Mesenchymal stem cell (in vitro differentiated cells and primary cell): Measurements from ENCODE around the gene DPP6.

Source experiments
- DNase-seq: peaks from one replicate; pipeline ENCODE4 v3.0.0-alpha.2; 2013
- H2AFZ ChIP-seq: one replicate; pipeline ENCODE4 v1.6.1; 2013; ENCODE audit warnings: low read depth, mild to moderate bottlenecking, control low read depth, inconsistent platforms, low read length, moderate library complexity
- H2AK5ac ChIP-seq: 2 replicates; pipeline ENCODE4 v1.6.1; 2013; ENCODE audit warnings: low read length, moderate library complexity, mild to moderate bottlenecking, inconsistent platforms; ENCODE audit not compliant: severe bottlenecking
- H2BK120ac ChIP-seq: one replicate; pipeline ENCODE4 v1.6.1; 2013; ENCODE audit warnings: low read depth, mild to moderate bottlenecking, inconsistent platforms, low read length, moderate library complexity
- H2BK12ac ChIP-seq, 2 experiments: one replicate each; pipeline ENCODE4 v1.6.1; 2013; ENCODE audit warnings: inconsistent platforms in 2 of 2, low read length in 2 of 2, mild to moderate bottlenecking in 2 of 2, moderate library complexity in 2 of 2, control low read depth in 1 of 2
- H2BK15ac ChIP-seq: one replicate; pipeline ENCODE4 v1.6.1; 2013; ENCODE audit warnings: mild to moderate bottlenecking, low read depth, inconsistent platforms; ENCODE audit not compliant: poor library complexity, severe bottlenecking
- H2BK5ac ChIP-seq: 2 replicates; pipeline ENCODE4 v1.6.1; 2013; ENCODE audit warnings: low read depth, mild to moderate bottlenecking, low read length, control low read depth, inconsistent platforms; ENCODE audit not compliant: poor library complexity, severe bottlenecking
- H3K14ac ChIP-seq, 2 experiments: one replicate each; pipeline ENCODE4 v1.6.1; 2013; ENCODE audit warnings: inconsistent platforms in 2 of 2, low read length in 2 of 2, control low read depth in 1 of 2, mild to moderate bottlenecking in 1 of 2, moderate library complexity in 1 of 2
- H3K18ac ChIP-seq, 2 experiments: one replicate each; pipeline ENCODE4 v1.6.1; 2013; ENCODE audit warnings: inconsistent platforms in 2 of 2, low read length in 2 of 2, control low read depth in 1 of 2, low read depth in 1 of 2, mild to moderate bottlenecking in 1 of 2
- H3K23ac ChIP-seq, 2 experiments: one replicate each; pipeline ENCODE4 v1.6.1; 2013; ENCODE audit warnings: inconsistent platforms in 2 of 2, low read length in 2 of 2, mild to moderate bottlenecking in 2 of 2, moderate library complexity in 2 of 2, control low read depth in 1 of 2
- H3K27ac ChIP-seq: 2 replicates; pipeline ENCODE4 v1.5.1; 2013; ENCODE audit warnings: mild to moderate bottlenecking, moderate library complexity, low read length, control low read depth, inconsistent platforms; ENCODE audit not compliant: poor library complexity, severe bottlenecking
- H3K27me3 ChIP-seq, 2 experiments: 2 replicates each; pipeline versions ENCODE4 v1.6.1 to v1.7.0; 2013; ENCODE audit warnings: low read length in 2 of 2, mild to moderate bottlenecking in 2 of 2, moderate library complexity in 2 of 2, control low read depth in 1 of 2, inconsistent platforms in 1 of 2; ENCODE audit not compliant: control insufficient read depth in 1 of 2, insufficient read depth in 1 of 2
- H3K36me3 ChIP-seq, 2 experiments: 2 replicates each; pipeline versions ENCODE4 v1.6.1 to v1.7.0; 2013; ENCODE audit warnings: low read length in 2 of 2, control low read depth in 1 of 2, inconsistent platforms in 1 of 2, low read depth in 1 of 2, mild to moderate bottlenecking in 1 of 2; ENCODE audit not compliant: insufficient read depth in 2 of 2, control insufficient read depth in 1 of 2
- H3K4ac ChIP-seq, 2 experiments: one replicate each; pipeline ENCODE4 v1.6.1; 2013; ENCODE audit warnings: inconsistent platforms in 2 of 2, low read length in 2 of 2, mild to moderate bottlenecking in 2 of 2, moderate library complexity in 2 of 2, control low read depth in 1 of 2, low read depth in 1 of 2
- H3K4me1 ChIP-seq: 2 replicates; pipeline ENCODE4 v1.6.1; 2013; ENCODE audit warnings: low read depth, low read length, control low read depth; ENCODE audit not compliant: control insufficient read depth, insufficient read depth
- H3K4me2 ChIP-seq: 2 replicates; pipeline ENCODE4 v1.6.1; 2013; ENCODE audit warnings: low read length, mild to moderate bottlenecking, inconsistent platforms; ENCODE audit not compliant: poor library complexity, severe bottlenecking
- H3K4me3 ChIP-seq, 2 experiments: 2 replicates each; pipeline versions ENCODE4 v1.5.1 to v1.7.0; 2013; ENCODE audit warnings: low read length in 2 of 2, mild to moderate bottlenecking in 2 of 2, control low read depth in 1 of 2, low read depth in 1 of 2; ENCODE audit not compliant: insufficient read depth in 1 of 2
- H3K79me1 ChIP-seq: replicated peaks from 2 replicates; pipeline ENCODE4 v1.6.1; 2013; ENCODE audit warnings: mild to moderate bottlenecking, control low read depth, low read length, inconsistent platforms; ENCODE audit not compliant: poor library complexity, severe bottlenecking
- H3K9ac ChIP-seq: 2 replicates; pipeline ENCODE4 v1.7.0; 2013; ENCODE audit warnings: mild to moderate bottlenecking, low read length, moderate library complexity
- H3K9me3 ChIP-seq: 2 replicates; pipeline ENCODE4 v1.7.0; 2013; ENCODE audit warnings: mild to moderate bottlenecking, low read length; ENCODE audit not compliant: control insufficient read depth
- H4K8ac ChIP-seq: one replicate; pipeline ENCODE4 v1.6.1; 2013; ENCODE audit warnings: inconsistent platforms, mild to moderate bottlenecking, low read length, moderate library complexity
- H4K91ac ChIP-seq: one replicate; pipeline ENCODE4 v1.6.1; 2013; ENCODE audit warnings: mild to moderate bottlenecking, low read length, inconsistent platforms
- WGBS: methylation state at CpG from one replicate; pipeline ENCODE4 v1.1.7; 2013; ENCODE audit warnings: mixed read lengths; 5-methylcytosine and 5-hydroxymethylcytosine counted together

DPP6 gene

DNA sequence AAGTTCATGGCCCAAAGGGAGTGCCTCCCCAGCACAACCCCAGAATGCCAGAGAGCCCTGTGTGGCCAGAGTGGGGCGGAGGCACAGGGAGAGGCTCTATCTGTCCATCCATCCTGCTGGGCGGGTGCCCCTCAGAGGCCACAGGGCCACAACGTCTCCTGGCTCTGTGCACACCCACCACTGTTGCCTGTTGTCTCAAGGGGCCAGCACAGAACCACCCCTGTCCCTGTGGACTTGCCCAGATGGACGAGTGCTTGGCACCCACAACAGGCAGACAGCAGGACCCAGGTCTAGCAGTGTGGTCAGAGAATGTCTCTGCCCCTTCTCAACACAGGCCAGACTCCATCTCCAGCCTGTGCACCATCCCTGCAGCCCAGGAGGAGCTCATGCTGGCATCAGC, 857.9 kb downstream of the DPP6 start:
- H2BK5ac ChIP-seq: no peak overlapping the region
- H2BK120ac ChIP-seq: no peak overlapping the region
- H2BK12ac ChIP-seq: no peak overlapping the region
- no peak overlapping the region for H4K91ac ChIP-seq
- H2BK15ac ChIP-seq: no peak overlapping the region
- no peak overlapping the region for H2AFZ ChIP-seq
- H3K14ac ChIP-seq: no peak overlapping the region
- 67% methylated on average over 4 of the region's 4 CpGs for WGBS
- H3K4me2 ChIP-seq: no peak overlapping the region
- DNase-seq: no peak
- no peak overlapping the region for H3K4ac ChIP-seq
- H2AK5ac ChIP-seq: no peak overlapping the region
- no peaks in the 10 kb centered on the region for H3K36me3 ChIP-seq
- no peak overlapping the region for H3K4me3 ChIP-seq
- H3K27ac ChIP-seq: no peak overlapping the region
- peaks cover 5 to 16% of the 10 kb centered on the region in 2 experiments for H3K27me3 ChIP-seq
- H3K18ac ChIP-seq: no peak overlapping the region
- peaks cover 3% of the 10 kb centered on the region for H3K4me1 ChIP-seq
- H3K79me1 ChIP-seq: no peaks in the 10 kb centered on the region
- H3K23ac ChIP-seq: no peak overlapping the region
- no peak overlapping the region for H3K9ac ChIP-seq
- H4K8ac ChIP-seq: no peak overlapping the region
- no peaks in the 10 kb centered on the region for H3K9me3 ChIP-seq

DNA sequence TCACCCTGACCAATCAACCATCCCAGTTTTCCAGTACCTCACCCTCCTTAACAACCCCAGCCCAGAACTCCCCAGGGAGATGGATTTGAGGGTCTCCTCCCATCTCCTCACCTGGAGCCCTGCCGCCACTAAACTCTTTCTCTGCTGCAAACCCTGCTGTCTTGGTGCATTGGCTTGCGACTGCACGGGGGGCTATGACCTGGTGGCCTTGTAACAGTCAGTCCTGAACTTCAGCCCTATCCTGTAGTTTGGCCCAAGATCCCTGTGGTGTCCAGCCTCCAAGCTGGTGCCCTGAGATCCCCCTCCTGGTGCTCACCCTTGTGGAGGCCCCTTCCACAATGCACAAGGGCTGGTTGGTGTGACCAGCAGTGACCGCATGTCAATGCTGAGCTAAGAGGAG, 858.8 kb downstream of the DPP6 start:
- no peak overlapping the region for H2BK15ac ChIP-seq
- WGBS: 91% methylated on average over 4 of the region's 4 CpGs
- H3K9me3 ChIP-seq: no peaks in the 10 kb centered on the region

GRCh38 chr7:154911411-154911810, 859.2 kb downstream of the DPP6 start:
- H3K4me1 ChIP-seq: peaks cover 3% of the 10 kb centered on the region
- no peak overlapping the region for H3K14ac ChIP-seq
- no peak for DNase-seq

More for the DNA sequence above, 858.8 kb downstream of the DPP6 start:
- Histone ChIP-seq H2AFZ (no peak overlapping the region), H2AK5ac (no peak overlapping the region), H3K4me1 (peaks cover 3% of the 10 kb centered on the region), H3K4me2 (no peak overlapping the region), H2BK120ac (no peak overlapping the region), H3K4me3 (no peak overlapping the region), H3K4ac (no peak overlapping the region), H3K18ac (no peak overlapping the region), H3K79me1 (no peaks in the 10 kb centered on the region), H2BK5ac (no peak overlapping the region), H4K91ac (no peak overlapping the region), H4K8ac (no peak overlapping the region), H2BK12ac (no peak overlapping the region), H3K27me3 (peaks cover 11 to 24% of the 10 kb centered on the region in 2 experiments), H3K36me3 (no peaks in the 10 kb centered on the region), H3K23ac (no peak overlapping the region), H3K14ac (no peak overlapping the region), H3K27ac (no peak overlapping the region), H3K9ac (no peak overlapping the region)
- DNase-seq: no peak

DNA sequence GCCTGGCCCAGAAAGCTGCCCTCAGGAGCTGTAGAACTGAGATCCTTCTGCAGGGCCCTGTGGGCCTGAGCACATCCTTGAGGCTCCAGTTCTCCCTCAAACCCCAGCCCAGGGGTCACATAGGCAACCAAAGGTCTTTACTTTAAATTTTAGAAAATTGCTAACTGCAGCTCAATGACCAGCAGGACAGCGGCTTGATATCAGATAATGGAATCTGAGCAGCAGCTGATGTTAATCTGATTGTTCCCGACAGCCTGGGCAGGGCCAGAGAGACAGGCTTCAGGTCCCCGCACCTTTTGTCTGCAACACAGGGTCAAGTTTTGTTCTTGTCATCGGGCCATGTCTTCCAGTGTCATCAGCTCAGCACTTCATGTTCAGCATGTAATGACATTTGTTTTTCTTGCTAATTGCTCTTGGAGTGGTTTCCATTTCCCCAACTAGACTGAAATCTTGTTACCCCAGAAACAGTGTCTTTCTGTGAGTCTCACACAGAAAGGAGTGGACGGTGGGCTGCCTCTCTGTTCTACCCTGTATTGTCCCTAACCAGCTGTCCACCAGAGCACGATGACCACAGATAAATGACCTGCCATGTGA, 859.8 kb downstream of the DPP6 start:
- peaks cover 11 to 28% of the 10 kb centered on the region in 2 experiments for H3K27me3 ChIP-seq
- H2BK120ac ChIP-seq: no peak overlapping the region
- H3K36me3 ChIP-seq: no peaks in the 10 kb centered on the region
- DNase-seq: no peak
- H3K4ac ChIP-seq: no peak overlapping the region
- H2AK5ac ChIP-seq: no peak overlapping the region
- H3K14ac ChIP-seq: no peak overlapping the region
- H3K4me2 ChIP-seq: no peak overlapping the region
- no peak overlapping the region for H2BK12ac ChIP-seq
- peaks cover 3% of the 10 kb centered on the region for H3K4me1 ChIP-seq
- no peak overlapping the region for H3K9ac ChIP-seq
- H2AFZ ChIP-seq: no peak overlapping the region
- no peaks in the 10 kb centered on the region for H3K9me3 ChIP-seq
- WGBS: 92% methylated on average over 6 of the region's 6 CpGs
- H3K4me3 ChIP-seq: no peak overlapping the region
- no peak overlapping the region for H4K91ac ChIP-seq
- no peak overlapping the region for H4K8ac ChIP-seq
- H3K27ac ChIP-seq: no peak overlapping the region
- H3K79me1 ChIP-seq: no peaks in the 10 kb centered on the region
- H2BK5ac ChIP-seq: no peak overlapping the region
- no peak overlapping the region for H2BK15ac ChIP-seq
- no peak overlapping the region for H3K23ac ChIP-seq
- H3K18ac ChIP-seq: no peak overlapping the region

More at GRCh38 chr7:154911411-154911810, 859.2 kb downstream of the DPP6 start:
- Histone ChIP-seq H3K4me2 (no peak overlapping the region), H2AFZ (no peak overlapping the region), H2BK12ac (no peak overlapping the region), H3K27ac (no peak overlapping the region), H4K8ac (no peak overlapping the region), H3K36me3 (no peaks in the 10 kb centered on the region), H2BK120ac (no peak overlapping the region), H4K91ac (no peak overlapping the region), H2AK5ac (no peak overlapping the region), H3K4ac (no peak overlapping the region), H3K9me3 (no peaks in the 10 kb centered on the region), H2BK5ac (no peak overlapping the region), H3K18ac (no peak overlapping the region), H3K79me1 (no peaks in the 10 kb centered on the region), H3K27me3 (peaks cover 11 to 24% of the 10 kb centered on the region in 2 experiments), H3K9ac (no peak overlapping the region), H3K23ac (no peak overlapping the region), H2BK15ac (no peak overlapping the region), H3K4me3 (no peak overlapping the region)
- 91% methylated on average over 2 of the region's 2 CpGs for WGBS
